Progenitor cell of endocrine pancreas (in vitro differentiated cells): ENCODE data around the gene FAM227B. TPM values are rescaled to one million over a fixed set of nuclear protein-coding genes. Genes with fewer than 3 reads are reported as not detected.

Experiments
- DNase-seq: peaks from one replicate; pipeline ENCODE4 v3.0.0; 2021; ENCODE audit warnings: low spot score; ENCODE audit not compliant: unreplicated experiment
- H3K27ac Mint-ChIP-seq: 2 replicates; pipeline ENCODE4 v1.8.0; 2021; ENCODE audit warnings: mild to moderate bottlenecking, moderate library complexity, mixed read lengths
- H3K27me3 Mint-ChIP-seq: 2 replicates; pipeline ENCODE4 v1.8.0; 2021; ENCODE audit warnings: mixed read lengths
- H3K36me3 Mint-ChIP-seq: 2 replicates; pipeline ENCODE4 v1.8.0; 2022; ENCODE audit warnings: mixed read lengths; ENCODE audit not compliant: insufficient read depth
- H3K4me1 Mint-ChIP-seq: 2 replicates; pipeline ENCODE4 v1.8.0; 2021; ENCODE audit warnings: low read depth, mixed read lengths
- H3K4me3 Mint-ChIP-seq: 2 replicates; pipeline ENCODE4 v1.8.0; 2021; ENCODE audit warnings: low read depth, mild to moderate bottlenecking, moderate library complexity, mixed read lengths
- H3K9me3 Mint-ChIP-seq: 2 replicates; pipeline ENCODE4 v1.8.0; 2021; ENCODE audit warnings: low read depth, mixed read lengths
- CTCF ChIP-seq: fragments of 200-600 bp; sonication (generic); IDR thresholded peaks from one replicate; pipeline ENCODE4 v1.5.0; 2021; ENCODE audit warnings: antibody characterized with exemption, mild to moderate bottlenecking; ENCODE audit not compliant: unreplicated experiment
- total RNA-seq: library from RNA; stranded (reverse); gene quantifications from 2 replicates; pipeline ENCODE4 v1.2.1, GENCODE V29; 2021

The FAM227B gene
- total RNA-seq, 1 donor from 2014 or later = 8.9 TPM

GRCh38 chr15:49297584-49297983, 323.0 kb downstream of the FAM227B start:
- Mint-ChIP-seq H3K9me3 (peaks cover 12% of the 10 kb centered on the region), H3K27ac (no peak overlapping the region), H3K4me1 (peaks cover 6% of the 10 kb centered on the region), H3K4me3 (no peak overlapping the region), H3K27me3 (no peaks in the 10 kb centered on the region), H3K36me3 (peaks cover 17% of the 10 kb centered on the region)
- DNase-seq = no peak
- TF ChIP-seq CTCF = no peak

GRCh38 chr15:49296258-49296657, 324.4 kb downstream of the FAM227B start:
- peaks cover 6% of the 10 kb centered on the region for H3K4me1 Mint-ChIP-seq
- no peak for DNase-seq
- no peak overlapping the region for H3K4me3 Mint-ChIP-seq
- TF ChIP-seq CTCF = no peak
- H3K27ac Mint-ChIP-seq = no peak overlapping the region
- peaks cover 18% of the 10 kb centered on the region for H3K36me3 Mint-ChIP-seq
- no peaks in the 10 kb centered on the region for H3K27me3 Mint-ChIP-seq
- peaks cover 12% of the 10 kb centered on the region for H3K9me3 Mint-ChIP-seq

GRCh38 chr15:49293941-49294340, 326.7 kb downstream of the FAM227B start:
- peaks cover 12% of the 10 kb centered on the region for H3K9me3 Mint-ChIP-seq
- H3K27me3 Mint-ChIP-seq = no peaks in the 10 kb centered on the region
- no peak for TF ChIP-seq CTCF
- no peak overlapping the region for H3K4me3 Mint-ChIP-seq
- no peak for DNase-seq
- H3K4me1 Mint-ChIP-seq = peaks cover 6% of the 10 kb centered on the region
- peaks cover 15% of the 10 kb centered on the region for H3K36me3 Mint-ChIP-seq
- no peak overlapping the region for H3K27ac Mint-ChIP-seq

- Mint-ChIP-seq H3K27ac (no peak overlapping the region), H3K36me3 (peaks cover 16% of the 10 kb centered on the region), H3K4me3 (no peak overlapping the region), H3K9me3 (no peaks in the 10 kb centered on the region), H3K27me3 (no peaks in the 10 kb centered on the region), H3K4me1 (peaks cover 10% of the 10 kb centered on the region)
- no peak for TF ChIP-seq CTCF
- DNase-seq = no peak
Observed at GRCh38 chr15:49290191-49290590, 330.4 kb downstream of the FAM227B start.

- Mint-ChIP-seq H3K27me3 (no peaks in the 10 kb centered on the region), H3K36me3 (peaks cover 27% of the 10 kb centered on the region)
Observed at GRCh38 chr15:49288391-49288790, 332.2 kb downstream of the FAM227B start.

More at GRCh38 chr15:49288391-49288790, 332.2 kb downstream of the FAM227B start:
- peaks cover 4% of the 10 kb centered on the region for H3K4me1 Mint-ChIP-seq
- no peak for TF ChIP-seq CTCF
- no peak for DNase-seq
- H3K9me3 Mint-ChIP-seq = no peaks in the 10 kb centered on the region
- H3K4me3 Mint-ChIP-seq = no peak overlapping the region
- no peak overlapping the region for H3K27ac Mint-ChIP-seq
